Stimulated activated CD4-positive, alpha-beta T cell treated with anti-CD3 and anti-CD28 coated beads, Interleukin-4, amount 100 ng/mL, for 48 hours (primary cell): ENCODE data around the gene SRBD1.

Source experiments
- DNase-seq, 2 donors: peaks; one replicate each; pipeline ENCODE4 v3.0.0-alpha.2; 2020; ENCODE audit warnings: low read depth in 2 of 2

SRBD1 gene

GRCh38 chr2:45596761-45597160 lies 14.3 kb downstream of the SRBD1 start:
- no peak for DNase-seq

GRCh38 chr2:45595721-45596435 lies 15.2 kb downstream of the SRBD1 start:
- DNase-seq: no peak

- DNase-seq: no peak
Observed at GRCh38 chr2:45591073-45591472, 20.0 kb downstream of the SRBD1 start.

- no peak for DNase-seq
Observed at GRCh38 chr2:45588158-45588829, 22.8 kb downstream of the SRBD1 start.

GRCh38 chr2:45586600-45586999 lies 24.5 kb downstream of the SRBD1 start:
- DNase-seq: no peak

- no peak for DNase-seq
Observed at GRCh38 chr2:45585267-45585861, 25.7 kb downstream of the SRBD1 start.

- no peak for DNase-seq
Observed at GRCh38 chr2:45583977-45584376, 27.1 kb downstream of the SRBD1 start.

- no peak for DNase-seq
Observed at GRCh38 chr2:45582522-45582921, 28.5 kb downstream of the SRBD1 start.

GRCh38 chr2:45578056-45578843 lies 32.8 kb downstream of the SRBD1 start:
- DNase-seq: no peak

- DNase-seq: no peak
Observed at GRCh38 chr2:45577441-45577840, 33.6 kb downstream of the SRBD1 start.

- DNase-seq: no peak
Observed at GRCh38 chr2:45575881-45576280, 35.2 kb downstream of the SRBD1 start.

- no peak for DNase-seq
Observed at GRCh38 chr2:45572979-45573378, 38.1 kb downstream of the SRBD1 start.

GRCh38 chr2:45571940-45572339 lies 39.1 kb downstream of the SRBD1 start:
- DNase-seq: no peak

- DNase-seq: no peak
Observed at GRCh38 chr2:45570671-45571334, 40.3 kb downstream of the SRBD1 start.

GRCh38 chr2:45568935-45569334 lies 42.1 kb downstream of the SRBD1 start:
- no peak for DNase-seq

- no peak for DNase-seq
Observed at GRCh38 chr2:45567974-45568789, 42.9 kb downstream of the SRBD1 start.

- no peak for DNase-seq
Observed at GRCh38 chr2:45567288-45567963, 43.6 kb downstream of the SRBD1 start.

- DNase-seq: no peak
Observed at GRCh38 chr2:45559436-45559835, 51.6 kb downstream of the SRBD1 start.

GRCh38 chr2:45554742-45555140 lies 56.3 kb downstream of the SRBD1 start:
- DNase-seq: no peak

- no peak for DNase-seq
Observed at GRCh38 chr2:45554073-45554741, 56.9 kb downstream of the SRBD1 start.
